Liver (tissue), 3 donors: ENCODE measurements around the gene FOXO6.

Experiments used
- JUND ChIP-seq, 2 donors: IDR thresholded peaks; 2 replicates each; pipeline ENCODE4 v1.6.1; 2016; ENCODE audit warnings: antibody characterized with exemption in 2 of 2
- RAD21 ChIP-seq, 2 donors: IDR thresholded peaks; 2 replicates each; pipeline ENCODE4 v1.6.1; 2016; ENCODE audit warnings: antibody characterized with exemption in 2 of 2, mild to moderate bottlenecking in 2 of 2
- REST ChIP-seq: IDR thresholded peaks from 2 replicates; pipeline ENCODE4 v1.6.1; 2016; ENCODE audit warnings: antibody characterized with exemption, mild to moderate bottlenecking
- SP1 ChIP-seq: IDR thresholded peaks from 2 replicates; pipeline ENCODE4 v1.6.1; 2018; ENCODE audit warnings: antibody characterized with exemption, mild to moderate bottlenecking
- TAF1 ChIP-seq: conservative IDR thresholded peaks from 2 replicates; pipeline ENCODE4 v1.6.1; 2016; ENCODE audit warnings: antibody characterized with exemption, mild to moderate bottlenecking
- TF ChIP-seq, protein P1 (sequence below): fragments of 150-350 bp; IDR thresholded peaks from 2 replicates; pipeline ENCODE4 v1.5.1; 2017; ENCODE audit warnings: improper control_type of control experiment, low read depth, low read length; ENCODE audit not compliant: missing input control
- TF ChIP-seq, protein P2 (sequence below): IDR thresholded peaks from 2 replicates; pipeline ENCODE4 v1.6.1; 2016; ENCODE audit warnings: antibody characterized with exemption
- donor health status: healthy.
- donor health status: healthy.

GRCh38 chr1:41320895-41321676, 40.1 kb upstream of the FOXO6 start:
- TF ChIP-seq, protein P1, sequence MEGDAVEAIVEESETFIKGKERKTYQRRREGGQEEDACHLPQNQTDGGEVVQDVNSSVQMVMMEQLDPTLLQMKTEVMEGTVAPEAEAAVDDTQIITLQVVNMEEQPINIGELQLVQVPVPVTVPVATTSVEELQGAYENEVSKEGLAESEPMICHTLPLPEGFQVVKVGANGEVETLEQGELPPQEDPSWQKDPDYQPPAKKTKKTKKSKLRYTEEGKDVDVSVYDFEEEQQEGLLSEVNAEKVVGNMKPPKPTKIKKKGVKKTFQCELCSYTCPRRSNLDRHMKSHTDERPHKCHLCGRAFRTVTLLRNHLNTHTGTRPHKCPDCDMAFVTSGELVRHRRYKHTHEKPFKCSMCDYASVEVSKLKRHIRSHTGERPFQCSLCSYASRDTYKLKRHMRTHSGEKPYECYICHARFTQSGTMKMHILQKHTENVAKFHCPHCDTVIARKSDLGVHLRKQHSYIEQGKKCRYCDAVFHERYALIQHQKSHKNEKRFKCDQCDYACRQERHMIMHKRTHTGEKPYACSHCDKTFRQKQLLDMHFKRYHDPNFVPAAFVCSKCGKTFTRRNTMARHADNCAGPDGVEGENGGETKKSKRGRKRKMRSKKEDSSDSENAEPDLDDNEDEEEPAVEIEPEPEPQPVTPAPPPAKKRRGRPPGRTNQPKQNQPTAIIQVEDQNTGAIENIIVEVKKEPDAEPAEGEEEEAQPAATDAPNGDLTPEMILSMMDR: no peak
- no peak for TF ChIP-seq TAF1
- TF ChIP-seq SP1: no peak
- no peak for TF ChIP-seq RAD21 (IDR thresholded peaks at IDR 0.05)
- TF ChIP-seq REST: no peak
- TF ChIP-seq JUND (IDR thresholded peaks at IDR 0.05): no peak
- TF ChIP-seq, protein P2, sequence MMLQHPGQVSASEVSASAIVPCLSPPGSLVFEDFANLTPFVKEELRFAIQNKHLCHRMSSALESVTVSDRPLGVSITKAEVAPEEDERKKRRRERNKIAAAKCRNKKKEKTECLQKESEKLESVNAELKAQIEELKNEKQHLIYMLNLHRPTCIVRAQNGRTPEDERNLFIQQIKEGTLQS: no peak
